ENCODE measurements around the gene MTFMT. TPM values are rescaled to one million over a fixed set of nuclear protein-coding genes. Genes with fewer than 3 reads are reported as not detected.

MTFMT gene
- total and polyA plus RNA-seq, 8 donors = 5.3 to 105 (median 12.0) TPM; not detected in 1

DNA sequence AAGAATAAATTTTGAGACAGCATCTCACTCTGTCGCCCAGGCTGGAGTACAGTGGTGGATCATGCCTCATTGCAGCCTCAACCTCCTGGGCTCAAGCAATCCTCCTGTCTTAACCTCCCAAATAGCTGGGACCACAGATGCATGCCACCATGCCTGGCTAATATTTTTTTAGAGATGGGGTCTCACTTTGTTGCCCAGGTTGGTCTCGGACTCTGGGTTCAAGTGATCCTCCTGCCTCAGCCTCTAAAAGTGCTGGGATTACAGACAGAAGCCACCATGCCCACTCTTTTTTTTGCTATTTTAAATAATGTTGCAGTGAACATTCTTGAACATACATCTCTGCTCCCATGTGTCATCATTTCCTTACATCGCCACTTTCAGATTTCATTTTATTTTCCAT is 9.0 kb upstream of the MTFMT start:
- Histone ChIP-seq H3K4me3 (no peak overlapping the region), H3K9me3 (no peaks in the 10 kb centered on the region), H3K27ac (no peak overlapping the region), H3K4me1 (peaks cover 0 to 8% (median 3%) of the 10 kb centered on the region in 4 donors), H3K27me3 (no peaks in the 10 kb centered on the region), H3K36me3 (no peaks in the 10 kb centered on the region)
- intact Hi-C loops (cut with DNase I; ENCODE audit: low total_unique reads) = loop anchor here (10.0 kb wide), 1 partner anchor 46 kb away; no protein-coding TSS in a partner anchor
- no peak for DNase-seq
- WGBS, 5 donors = 94 to 99% (median 98%) methylated on average over 3 of the region's 3 CpGs
- TF ChIP-seq CTCF (IDR thresholded peaks at IDR 0.05) = no peak
- TF ChIP-seq POLR2AphosphoS5 (IDR thresholded peaks at IDR 0.05) = no peak
- no peak for TF ChIP-seq EP300 (IDR thresholded peaks at IDR 0.05)
- TF ChIP-seq POLR2A (IDR thresholded peaks at IDR 0.05) = no peak

GRCh38 chr15:65037309-65037708 is 7.9 kb upstream of the MTFMT start:
- no peak overlapping the region for H3K4me3 ChIP-seq
- no peak overlapping the region for H3K27ac ChIP-seq
- H3K27me3 ChIP-seq = no peaks in the 10 kb centered on the region
- WGBS, 5 donors = 44 to 60% (median 51%) methylated on average over 1 of the region's 1 CpG
- DNase-seq = no peak
- H3K4me1 ChIP-seq = peaks cover 0 to 16% (median 6%) of the 10 kb centered on the region in 4 donors
- TF ChIP-seq CTCF (IDR thresholded peaks at IDR 0.05) (no peak), EP300 (IDR thresholded peaks at IDR 0.05) (no peak), POLR2A (IDR thresholded peaks at IDR 0.05) (no peak), POLR2AphosphoS5 (IDR thresholded peaks at IDR 0.05) (no peak)
- H3K9me3 ChIP-seq = no peaks in the 10 kb centered on the region
- intact Hi-C loops (cut with DNase I; ENCODE audit: low total_unique reads) = loop anchor here (10.0 kb wide), 1 partner anchor 47 kb away; no protein-coding TSS in a partner anchor
- no peaks in the 10 kb centered on the region for H3K36me3 ChIP-seq

GRCh38 chr15:65034719-65035118 is 5.3 kb upstream of the MTFMT start:
- Histone ChIP-seq H3K4me1 (peaks cover 0 to 20% (median 8%) of the 10 kb centered on the region in 4 donors), H3K9me3 (no peaks in the 10 kb centered on the region), H3K27ac (no peak overlapping the region), H3K27me3 (no peaks in the 10 kb centered on the region), H3K4me3 (no peak overlapping the region), H3K36me3 (no peaks in the 10 kb centered on the region)
- TF ChIP-seq POLR2A (IDR thresholded peaks at IDR 0.05) = no peak
- TF ChIP-seq CTCF (IDR thresholded peaks at IDR 0.05) = no peak
- no peak for TF ChIP-seq EP300 (IDR thresholded peaks at IDR 0.05)
- TF ChIP-seq POLR2AphosphoS5 (IDR thresholded peaks at IDR 0.05) = no peak
- WGBS, 5 donors = 87 to 95% (median 91%) methylated on average over 11 of the region's 11 CpGs
- intact Hi-C loops (cut with DNase I; ENCODE audit: low total_unique reads) = loop anchor here (10.0 kb wide), 1 partner anchor 50 kb away; no protein-coding TSS in a partner anchor
- no peak for DNase-seq

DNA sequence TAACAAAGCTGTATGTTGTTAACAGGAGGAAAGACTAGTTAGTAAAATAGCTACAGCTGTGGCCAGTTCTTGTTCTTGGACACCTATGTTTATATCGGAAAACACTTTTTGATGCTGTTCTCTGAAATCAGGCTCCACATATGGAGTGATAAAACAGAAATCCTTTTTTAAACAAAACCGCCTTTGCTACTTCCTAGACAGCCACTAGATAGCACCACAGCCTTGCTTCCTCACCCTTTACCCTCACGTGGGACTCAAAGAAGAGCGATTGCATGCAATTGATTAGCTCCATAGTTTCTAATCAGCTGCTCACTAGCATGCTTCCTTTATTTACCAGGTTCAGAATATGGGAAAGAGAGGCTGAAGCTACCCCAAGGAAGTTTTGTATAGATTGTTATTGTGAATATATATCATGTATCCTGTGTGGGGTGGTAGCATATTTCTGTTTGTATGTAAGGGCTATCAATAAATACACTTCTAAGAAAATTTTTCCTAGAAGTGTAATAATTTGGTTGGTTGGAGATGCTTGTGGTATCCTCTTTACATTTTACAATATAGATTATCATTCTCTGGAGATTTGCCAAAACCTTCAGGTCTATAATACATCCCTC is 4.3 kb upstream of the MTFMT start:
- Histone ChIP-seq H3K27ac (no peak overlapping the region), H3K4me1 (peaks cover 0 to 22% (median 9%) of the 10 kb centered on the region in 4 donors), H3K36me3 (no peaks in the 10 kb centered on the region), H3K4me3 (no peak overlapping the region), H3K27me3 (no peaks in the 10 kb centered on the region), H3K9me3 (no peaks in the 10 kb centered on the region)
- 3 to 11% (median 8%) methylated on average over 4 of the region's 4 CpGs for WGBS, 5 donors
- peak in 1 of 2 donors; percentile 73 for DNase-seq
- TF ChIP-seq POLR2AphosphoS5 (IDR thresholded peaks at IDR 0.05) (no peak), CTCF (IDR thresholded peaks at IDR 0.05) (peak in 2 of 7 experiments; percentile 13 to 16), EP300 (IDR thresholded peaks at IDR 0.05) (no peak), POLR2A (IDR thresholded peaks at IDR 0.05) (no peak)
- intact Hi-C loops (cut with DNase I; ENCODE audit: low total_unique reads) = loop anchor here (10.0 kb wide), 1 partner anchor 51 kb away; no protein-coding TSS in a partner anchor
